ENCODE data around the gene PTOV1.

PTOV1 gene

GRCh38 chr19:49877020-49877878, 26.3 kb downstream of the PTOV1 start, which contains the start of the genes AKT1S1 and TBC1D17:
Gene AKT1S1, minus strand, starts transcription at chr19:49877355. Its CDS starts 4,060 bp downstream, at chr19:49873295.
Gene TBC1D17, plus strand, starts transcription at chr19:49877702. Its CDS starts 22 bp downstream, at chr19:49877724.
- peak; percentile 96 for FAIRE-seq

DNA sequence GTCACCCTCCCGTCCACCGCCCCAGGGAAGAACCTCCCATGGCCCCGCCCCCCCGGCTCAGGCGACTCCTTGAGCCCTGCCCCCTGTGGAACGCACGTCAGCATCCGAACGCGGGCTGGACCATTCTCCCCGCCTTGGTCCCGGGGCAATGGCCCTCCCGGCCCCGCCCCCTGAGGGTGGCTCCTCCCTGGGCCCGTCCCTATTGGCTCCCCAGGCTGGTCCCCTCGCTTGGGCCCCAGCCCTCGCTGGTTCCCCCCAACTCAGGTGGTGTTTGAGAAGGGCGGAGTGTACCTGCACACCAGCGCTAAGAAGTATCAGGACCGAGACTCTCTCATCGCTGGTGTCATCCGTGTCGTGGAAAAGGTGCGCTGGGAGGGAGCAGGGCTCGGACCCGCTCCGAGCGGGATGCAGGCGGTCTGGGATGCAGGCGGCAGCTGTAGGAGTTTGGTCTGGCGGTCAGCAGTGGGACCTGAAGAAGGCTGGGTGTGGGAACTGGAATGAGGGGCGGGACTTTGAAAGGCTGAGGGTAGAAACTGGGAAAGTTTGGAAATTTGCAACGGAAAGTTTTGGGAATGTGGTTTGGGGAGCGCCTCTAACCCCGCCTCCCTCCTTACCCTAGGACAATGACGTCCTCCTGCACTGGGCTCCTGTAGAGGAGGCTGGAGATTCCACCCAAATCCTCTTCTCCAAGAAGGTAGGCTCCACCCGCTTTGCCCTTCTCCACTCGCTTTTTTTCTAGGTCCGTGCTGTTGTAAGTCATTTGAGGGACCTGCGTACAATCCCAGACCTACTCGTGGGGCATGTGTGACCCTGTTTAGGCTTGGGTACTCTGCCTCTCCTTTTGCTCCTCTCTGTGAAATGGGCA, 27.2 kb downstream of the PTOV1 start:
- no peak for FAIRE-seq

- no peak for FAIRE-seq
These were observed 27.7 kb downstream of the PTOV1 start for GRCh38 chr19:49878744-49879070.

DNA sequence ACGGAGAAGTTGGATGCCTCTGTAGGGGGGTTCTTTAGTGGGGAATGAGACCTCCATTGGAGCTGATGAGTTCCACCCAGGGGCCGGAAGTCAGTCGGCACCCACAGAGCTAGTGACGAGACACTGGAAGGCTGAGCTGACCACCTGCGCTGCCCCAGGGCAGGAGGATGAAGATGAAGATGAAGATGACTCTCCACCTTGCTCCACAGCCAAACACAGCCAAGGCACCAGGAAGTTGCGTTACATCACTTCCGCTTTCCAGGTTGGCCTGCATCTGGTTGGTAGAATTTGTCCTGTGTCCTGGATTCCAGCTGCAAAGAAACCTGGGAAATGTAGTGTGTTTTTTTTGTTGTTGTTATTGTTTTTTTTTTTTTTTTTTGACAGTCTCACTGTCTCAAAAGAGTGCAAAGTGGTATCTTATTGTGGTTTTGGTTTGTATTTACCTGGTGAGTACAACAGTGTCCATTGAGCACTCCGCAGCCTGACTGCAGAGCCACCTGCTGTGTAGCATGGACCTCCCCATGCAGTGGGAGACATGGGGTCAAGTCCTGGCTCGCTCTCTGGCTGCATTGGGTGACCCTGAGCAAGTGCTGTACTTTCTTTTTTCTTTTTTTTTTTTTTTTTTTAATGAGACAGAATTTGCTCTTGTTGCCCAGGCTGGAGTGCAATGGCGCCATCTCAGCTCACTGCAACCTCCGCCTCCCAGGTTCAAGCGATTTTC, 28.4 kb downstream of the PTOV1 start:
- FAIRE-seq, result no peak

DNA sequence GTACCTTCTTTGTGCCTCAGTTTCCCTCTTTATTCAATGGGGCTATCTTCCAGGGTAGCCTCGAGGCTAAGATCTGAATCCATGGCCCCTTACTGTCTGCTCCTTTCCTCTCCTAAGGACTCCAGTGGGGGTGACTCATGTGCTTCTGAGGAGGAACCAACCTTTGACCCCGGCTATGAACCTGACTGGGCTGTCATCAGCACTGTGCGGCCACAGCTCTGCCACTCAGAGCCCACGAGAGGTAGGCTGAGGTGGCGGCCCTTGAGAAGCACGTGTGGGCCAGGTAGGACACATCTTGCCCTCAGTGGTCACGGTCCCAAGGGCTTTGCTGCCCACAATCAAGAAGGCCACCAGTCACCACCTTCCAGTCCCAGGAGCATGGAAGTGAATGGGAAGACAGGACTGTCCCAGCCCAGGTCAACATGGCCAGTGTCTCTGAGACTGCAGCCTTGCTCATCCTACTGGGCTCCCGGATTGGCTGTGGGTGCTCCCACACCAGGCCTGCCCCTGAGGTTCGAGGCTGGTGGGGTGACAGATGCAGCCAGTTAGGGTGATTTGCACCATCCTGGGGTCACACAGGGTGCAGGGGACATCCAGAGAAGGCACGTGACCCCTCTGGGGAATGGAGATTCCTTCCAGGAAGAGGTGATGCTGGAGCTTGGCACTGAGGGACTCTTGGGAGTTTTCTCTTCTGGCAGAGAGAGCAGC, 29.4 kb downstream of the PTOV1 start:
- no peak for FAIRE-seq

DNA sequence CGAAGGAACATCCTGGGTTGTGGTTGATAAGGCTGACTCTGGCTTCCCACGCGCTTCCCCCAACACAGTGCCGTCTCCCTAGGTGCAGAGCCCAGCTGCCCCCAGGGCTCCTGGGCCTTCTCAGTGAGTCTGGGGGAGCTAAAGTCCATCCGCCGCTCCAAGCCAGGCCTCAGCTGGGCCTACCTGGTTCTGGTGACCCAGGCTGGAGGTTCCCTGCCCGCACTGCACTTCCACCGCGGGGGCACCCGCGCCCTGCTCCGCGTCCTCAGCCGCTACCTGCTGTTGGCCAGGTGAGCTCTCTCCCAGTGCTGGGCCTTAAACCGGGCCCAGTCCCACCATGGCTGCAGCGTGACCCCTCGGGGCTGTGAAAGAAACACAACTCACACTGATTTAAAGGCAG, 30.2 kb downstream of the PTOV1 start:
- no peak for FAIRE-seq

DNA sequence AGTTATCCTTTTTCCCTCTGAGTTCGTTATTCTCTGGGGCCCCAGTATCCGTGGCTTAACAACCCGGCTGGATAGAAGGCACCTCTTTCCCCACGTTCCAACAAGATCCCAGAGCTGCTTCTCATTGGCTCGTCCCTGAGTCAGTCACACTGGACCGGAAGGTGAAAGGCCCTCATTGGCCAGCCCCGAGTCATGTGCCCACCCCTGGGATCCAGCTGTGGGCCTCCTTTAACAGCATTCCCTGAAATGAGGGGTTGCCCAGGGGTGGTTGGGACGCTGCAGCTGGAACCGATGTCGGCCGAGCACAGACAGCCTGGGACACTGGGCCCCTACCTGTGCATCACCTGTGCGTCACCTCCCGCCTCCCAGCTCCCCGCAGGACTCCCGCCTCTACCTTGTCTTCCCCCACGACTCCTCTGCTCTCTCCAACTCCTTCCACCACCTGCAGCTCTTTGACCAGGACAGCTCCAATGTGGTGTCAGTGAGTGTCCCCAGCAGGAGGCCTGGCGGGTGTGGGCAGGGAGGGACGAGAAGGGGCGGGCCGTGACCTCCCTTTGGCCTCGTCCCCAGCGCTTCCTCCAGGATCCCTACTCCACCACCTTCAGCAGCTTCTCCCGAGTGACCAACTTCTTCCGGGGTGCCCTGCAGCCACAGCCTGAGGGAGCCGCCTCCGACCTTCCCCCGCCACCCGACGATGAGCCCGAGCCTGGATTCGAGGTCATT, 30.9 kb downstream of the PTOV1 start:
- no peak for FAIRE-seq

GRCh38 chr19:49882643-49883042, 31.7 kb downstream of the PTOV1 start:
- no peak for FAIRE-seq

GRCh38 chr19:49883094-49883493, 32.1 kb downstream of the PTOV1 start:
- no peak for FAIRE-seq

- no peak for FAIRE-seq
These were observed 33.1 kb downstream of the PTOV1 start for GRCh38 chr19:49884109-49884508.

DNA sequence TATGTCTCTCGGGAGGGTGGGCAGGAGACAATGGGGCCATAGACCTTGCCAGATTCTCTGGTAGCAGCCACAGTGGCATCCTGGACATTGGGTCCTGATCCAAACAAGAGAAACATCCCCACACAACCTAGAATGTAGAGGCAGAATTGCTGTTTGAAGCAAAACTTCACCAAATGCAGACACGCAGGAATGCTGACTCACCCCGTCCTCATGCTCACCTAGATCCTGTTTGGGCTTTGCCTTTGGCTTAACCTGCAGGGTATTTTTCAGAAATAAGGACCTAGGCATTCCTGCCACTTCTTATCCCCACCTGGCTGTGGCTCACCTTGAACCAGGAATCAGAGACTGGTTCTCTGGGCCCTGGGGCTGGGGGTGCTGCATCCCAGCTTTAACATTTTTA, 33.8 kb downstream of the PTOV1 start:
- FAIRE-seq, result no peak

GRCh38 chr19:49887037-49887664, 36.2 kb downstream of the PTOV1 start:
- no peak for FAIRE-seq

DNA sequence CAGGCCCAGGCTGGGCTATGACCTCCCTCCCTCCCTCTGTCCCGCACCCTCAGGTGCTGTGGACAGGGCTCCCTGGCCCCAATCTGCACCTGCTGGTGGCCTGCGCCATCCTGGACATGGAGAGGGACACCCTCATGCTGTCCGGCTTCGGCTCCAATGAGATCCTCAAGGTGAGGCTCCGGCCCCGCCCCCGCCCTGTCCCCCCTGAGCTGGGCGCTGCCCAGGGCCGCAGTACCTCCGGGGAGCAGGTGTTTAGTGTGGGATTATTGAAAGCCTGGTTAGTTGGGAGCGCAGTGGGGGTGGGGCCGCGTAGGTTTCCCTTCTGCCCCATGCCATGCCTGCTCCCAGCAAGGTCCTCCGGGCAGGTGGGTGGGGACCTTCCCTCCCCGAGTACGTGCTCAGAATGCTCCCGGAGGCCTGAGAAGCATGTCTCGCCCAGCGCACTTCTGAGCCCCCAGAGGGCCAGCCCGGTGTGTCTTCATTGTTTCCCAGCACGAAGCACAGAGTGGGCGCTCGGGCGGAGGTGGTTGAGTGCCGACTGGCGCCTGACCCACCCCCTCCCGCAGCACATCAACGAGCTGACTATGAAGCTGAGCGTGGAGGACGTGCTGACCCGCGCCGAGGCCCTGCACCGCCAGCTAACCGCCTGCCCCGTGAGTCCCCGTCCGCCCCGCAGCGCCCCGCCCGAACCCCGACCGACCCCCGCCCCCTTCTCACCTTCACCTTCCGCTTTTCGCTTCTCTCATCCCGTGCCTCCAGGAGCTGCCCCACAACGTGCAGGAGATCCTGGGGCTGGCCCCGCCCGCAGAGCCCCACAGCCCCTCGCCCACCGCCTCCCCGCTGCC, 36.9 kb downstream of the PTOV1 start:
- no peak for FAIRE-seq

- no peak for FAIRE-seq
These were observed 37.5 kb downstream of the PTOV1 start for GRCh38 chr19:49888510-49888824.

- FAIRE-seq, result no peak
These were observed 38.2 kb downstream of the PTOV1 start for GRCh38 chr19:49889038-49889686.

GRCh38 chr19:49889687-49890348, 38.9 kb downstream of the PTOV1 start:
- no peak for FAIRE-seq

DNA sequence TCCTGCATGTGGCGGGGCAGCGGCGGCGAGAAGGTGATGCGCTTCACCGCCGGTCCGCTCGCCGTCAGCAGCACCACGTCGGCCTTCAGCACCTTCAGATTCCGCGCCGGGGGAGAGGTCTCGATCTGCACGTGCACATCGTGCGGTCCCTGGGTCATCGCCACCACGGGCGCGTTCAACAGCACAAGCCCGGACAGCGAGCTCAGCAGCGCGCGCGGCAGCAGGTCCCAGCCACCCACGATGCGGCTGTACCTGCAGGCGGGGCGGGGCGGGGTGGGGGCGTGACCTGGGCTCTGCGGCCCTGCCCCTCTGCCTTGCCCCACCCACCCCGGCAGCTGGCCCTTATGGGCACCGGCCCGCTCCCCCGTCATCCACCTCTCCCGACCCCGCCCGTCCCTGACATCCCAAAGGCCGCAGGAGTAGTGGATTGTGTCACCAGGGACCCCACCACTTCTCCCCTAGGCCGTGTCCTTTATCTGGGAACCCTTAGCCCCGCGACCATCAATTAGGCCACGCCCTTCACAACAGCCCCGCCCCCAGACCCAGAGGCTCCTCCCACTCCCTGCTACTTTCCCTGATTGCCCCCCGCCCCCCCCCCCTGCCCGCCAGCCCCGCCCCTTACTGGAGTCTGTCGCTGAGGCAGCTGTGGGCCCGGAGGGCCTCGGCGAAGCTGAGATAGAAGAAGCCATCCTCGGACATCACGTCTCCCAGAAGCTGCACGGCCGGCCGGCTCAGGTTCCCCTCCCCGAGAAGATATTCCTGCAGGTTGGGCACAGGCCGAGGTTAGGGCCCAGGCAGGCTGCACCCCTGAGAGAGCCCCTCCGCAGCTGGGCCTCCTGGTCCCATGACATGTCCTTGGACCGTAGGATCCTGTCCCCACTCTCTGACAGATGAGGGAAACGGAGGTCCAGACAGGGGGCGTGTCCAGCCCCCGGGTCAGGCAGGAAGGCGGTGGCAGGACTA, 39.7 kb downstream of the PTOV1 start:
- no peak for FAIRE-seq

DNA sequence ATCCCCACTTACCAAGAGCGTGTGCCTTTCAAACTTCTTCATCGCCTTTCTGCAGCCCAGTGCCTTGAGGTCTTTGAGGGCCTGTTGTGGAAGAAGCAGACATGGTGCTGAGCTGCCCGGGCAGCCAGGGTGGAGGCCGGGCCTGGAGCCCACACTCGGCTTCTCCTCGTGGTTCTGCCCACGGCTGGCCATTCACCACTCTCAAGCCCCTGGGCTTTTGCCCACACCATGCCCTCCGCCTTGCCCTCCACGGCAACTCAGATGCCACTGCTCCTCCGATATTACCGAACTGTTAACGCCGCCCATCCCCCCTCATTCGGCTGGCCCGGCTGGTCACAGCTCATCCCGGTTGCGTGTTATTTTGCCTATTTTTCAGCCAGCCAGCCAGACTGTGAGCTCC, 40.4 kb downstream of the PTOV1 start:
- FAIRE-seq, result no peak
